Colonic mucosa (tissue), 4 donors: ENCODE data around the gene NPR2. TPM values are rescaled to one million over a fixed set of nuclear protein-coding genes. Genes with fewer than 3 reads are reported as not detected.

Experiments
- DNase-seq: peaks from one replicate; pipeline ENCODE4 v3.0.0-alpha.2; 2020
- H3K27ac ChIP-seq: fragments of 200-600 bp; one replicate; pipeline ENCODE4 v1.8.0; 2021
- H3K27me3 ChIP-seq: fragments of 200-600 bp; one replicate; pipeline ENCODE4 v1.8.0; 2021
- H3K36me3 ChIP-seq: fragments of 200-600 bp; one replicate; pipeline ENCODE4 v1.8.0; 2021
- H3K4me1 ChIP-seq: fragments of 200-600 bp; one replicate; pipeline ENCODE4 v1.8.0; 2021; ENCODE audit warnings: mild to moderate bottlenecking
- H3K4me3 ChIP-seq: fragments of 200-600 bp; one replicate; pipeline ENCODE4 v1.8.0; 2021
- H3K9ac ChIP-seq, 2 donors: one replicate each; pipeline ENCODE4 v1.7.0; 2013; ENCODE audit warnings: control low read depth in 2 of 2, low read depth in 2 of 2, low read length in 2 of 2
- H3K9me3 ChIP-seq: fragments of 200-600 bp; one replicate; pipeline ENCODE4 v1.8.0; 2021
- intact Hi-C: fragments of 100-400 bp; cut with DNase I; formaldehyde crosslinking; loops from one replicate; pipeline ENCODE4 v1.14.1; 2022
- total RNA-seq, 2 donors: library from RNA; stranded (reverse); fragmentation: NEBNext Ultra II Directional in 1 of 2; extraction: Animal tissue kit (Norgen Biotek cat#: 25700) in 1 of 2; gene quantifications; one replicate each; pipeline ENCODE4 v1.2.1, GENCODE V29; 2021
- TF ChIP-seq, protein P1 (sequence below): fragments of 200-600 bp; IDR thresholded peaks from one replicate; pipeline ENCODE4 v1.8.0; 2022; ENCODE audit warnings: antibody characterized with exemption, mild to moderate bottlenecking
- donor health status: healthy.
- donor health status: DM: no; HTN: no; CAD: no.
- donor health status: DM: no; HTN: no; CAD: no.

NPR2 gene
- total RNA-seq, 2 donors from 2014 or later: 7.0 to 9.7 TPM

DNA sequence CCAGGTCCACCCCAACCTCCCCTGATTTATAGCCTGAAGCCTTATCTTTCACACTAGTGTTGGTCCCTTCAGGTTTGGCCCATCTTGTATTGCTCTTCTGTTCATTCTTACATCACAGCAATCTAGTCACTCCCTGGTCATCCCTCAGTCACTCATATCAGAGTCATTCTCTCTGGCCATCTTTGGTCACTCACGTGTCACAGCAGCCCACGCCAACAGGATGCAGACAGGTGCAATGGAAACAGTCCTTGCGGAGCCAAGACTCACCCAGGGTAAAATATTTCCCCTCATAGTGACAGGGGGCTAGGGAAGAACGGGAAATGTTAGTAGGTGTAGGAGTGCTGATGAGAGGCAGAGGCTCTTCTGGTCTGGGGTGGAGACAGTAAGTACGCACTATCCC is 37.9 kb upstream of the NPR2 start:
- H3K27me3 ChIP-seq: no peaks in the 10 kb centered on the region
- intact Hi-C loops: no loop called here
- TF ChIP-seq, protein P1, sequence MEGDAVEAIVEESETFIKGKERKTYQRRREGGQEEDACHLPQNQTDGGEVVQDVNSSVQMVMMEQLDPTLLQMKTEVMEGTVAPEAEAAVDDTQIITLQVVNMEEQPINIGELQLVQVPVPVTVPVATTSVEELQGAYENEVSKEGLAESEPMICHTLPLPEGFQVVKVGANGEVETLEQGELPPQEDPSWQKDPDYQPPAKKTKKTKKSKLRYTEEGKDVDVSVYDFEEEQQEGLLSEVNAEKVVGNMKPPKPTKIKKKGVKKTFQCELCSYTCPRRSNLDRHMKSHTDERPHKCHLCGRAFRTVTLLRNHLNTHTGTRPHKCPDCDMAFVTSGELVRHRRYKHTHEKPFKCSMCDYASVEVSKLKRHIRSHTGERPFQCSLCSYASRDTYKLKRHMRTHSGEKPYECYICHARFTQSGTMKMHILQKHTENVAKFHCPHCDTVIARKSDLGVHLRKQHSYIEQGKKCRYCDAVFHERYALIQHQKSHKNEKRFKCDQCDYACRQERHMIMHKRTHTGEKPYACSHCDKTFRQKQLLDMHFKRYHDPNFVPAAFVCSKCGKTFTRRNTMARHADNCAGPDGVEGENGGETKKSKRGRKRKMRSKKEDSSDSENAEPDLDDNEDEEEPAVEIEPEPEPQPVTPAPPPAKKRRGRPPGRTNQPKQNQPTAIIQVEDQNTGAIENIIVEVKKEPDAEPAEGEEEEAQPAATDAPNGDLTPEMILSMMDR: no peak
- no peak for DNase-seq
- H3K9ac ChIP-seq: no peak overlapping the region
- H3K27ac ChIP-seq: no peak overlapping the region
- H3K4me1 ChIP-seq: peaks cover 5% of the 10 kb centered on the region
- H3K36me3 ChIP-seq: no peaks in the 10 kb centered on the region
- no peak overlapping the region for H3K4me3 ChIP-seq
- H3K9me3 ChIP-seq: no peaks in the 10 kb centered on the region

GRCh38 chr9:35754264-35754663 is 37.1 kb upstream of the NPR2 start, which contains the start of gene MSMP:
MSMP (minus strand) TSS chr9:35754276; CDS start chr9:35754129, 147 bp downstream.
- H3K9me3 ChIP-seq: no peaks in the 10 kb centered on the region
- H3K4me3 ChIP-seq: no peak within 1 kb of the TSS
- TF ChIP-seq, protein P1: no peak
- no peak for DNase-seq
- intact Hi-C loops: no loop called here
- no peak within 1 kb of the TSS for H3K9ac ChIP-seq
- no peak within 1 kb of the TSS for H3K27ac ChIP-seq
- no peaks in the 10 kb centered on the region for H3K36me3 ChIP-seq
- H3K4me1 ChIP-seq: peaks cover 5% of the 10 kb centered on the region
- no peaks in the 10 kb centered on the region for H3K27me3 ChIP-seq

- DNase-seq: no peak
- Histone ChIP-seq H3K4me3 (no peak overlapping the region), H3K4me1 (peaks cover 5% of the 10 kb centered on the region), H3K27me3 (no peaks in the 10 kb centered on the region), H3K9me3 (no peaks in the 10 kb centered on the region), H3K9ac (no peak overlapping the region), H3K27ac (no peak overlapping the region), H3K36me3 (no peaks in the 10 kb centered on the region)
- intact Hi-C loops: no loop called here
- TF ChIP-seq, protein P1: no peak
These were observed 36.3 kb upstream of the NPR2 start for GRCh38 chr9:35755071-35755470.

GRCh38 chr9:35756275-35757225 is 34.8 kb upstream of the NPR2 start:
- Histone ChIP-seq H3K4me1 (peaks cover 5% of the 10 kb centered on the region), H3K9me3 (no peaks in the 10 kb centered on the region), H3K27me3 (no peaks in the 10 kb centered on the region), H3K4me3 (peak overlapping the region; percentile 52), H3K9ac (peak overlapping the region; percentile 81 to 90), H3K36me3 (no peaks in the 10 kb centered on the region), H3K27ac (peak overlapping the region; percentile 81)
- intact Hi-C loops: no loop called here
- TF ChIP-seq, protein P1: peak; percentile 63
- DNase-seq: peak; percentile 85

DNA sequence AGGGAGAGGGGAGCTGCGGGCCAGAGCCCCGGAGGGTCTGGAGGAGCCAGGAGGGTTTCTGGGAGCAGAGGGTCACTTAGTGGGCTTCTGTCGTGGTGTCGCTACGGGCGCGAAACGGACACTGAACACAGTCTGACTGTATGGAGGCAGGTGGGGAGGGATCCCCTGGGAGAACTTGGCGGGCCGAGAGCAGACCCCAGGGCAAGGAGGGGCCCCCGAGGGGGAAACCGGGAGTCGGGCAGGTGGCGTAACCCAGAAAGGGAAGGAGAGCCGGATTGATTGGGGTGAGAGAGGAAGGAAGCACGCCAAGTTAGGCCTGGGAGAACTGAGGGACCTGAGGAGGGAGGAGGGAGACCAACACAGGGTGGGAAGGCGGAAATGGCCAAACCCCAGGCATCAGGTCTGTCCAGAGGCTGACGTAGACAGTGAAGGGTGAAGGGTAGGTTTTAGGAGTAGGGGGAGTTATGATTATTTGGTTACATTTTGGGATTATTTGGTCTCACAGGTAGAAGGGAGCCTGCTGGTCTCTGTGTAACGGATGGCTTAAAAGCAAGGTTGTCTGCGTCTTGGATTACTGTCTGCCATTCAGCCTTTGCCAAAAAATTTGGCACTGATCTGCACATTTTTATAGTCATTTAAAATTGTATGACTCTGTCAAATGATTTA is 34.0 kb upstream of the NPR2 start:
- Histone ChIP-seq H3K9ac (peak overlapping the region; percentile 81 to 90), H3K36me3 (no peaks in the 10 kb centered on the region), H3K9me3 (no peaks in the 10 kb centered on the region), H3K4me1 (peaks cover 5% of the 10 kb centered on the region), H3K4me3 (peak overlapping the region; percentile 52), H3K27ac (peak overlapping the region; percentile 81), H3K27me3 (no peaks in the 10 kb centered on the region)
- peak; percentile 75 for DNase-seq
- intact Hi-C loops: no loop called here
- TF ChIP-seq, protein P1: no peak
